HepG2 (cell line): Measurements from ENCODE around the gene ATP2B2. TPM values are rescaled to one million over a fixed set of nuclear protein-coding genes. Genes with fewer than 3 reads are reported as not detected.

Experiments used
- ATAC-seq: fragments of 200-7000 bp; cut with Tn5 transposase; 3 replicates; pipeline ENCODE4 v1.9.1; 2020; ENCODE audit warnings: mild to moderate bottlenecking, moderate library complexity
- BruUV-seq: library from RNA; stranded (reverse); fragments of 400-500 nt; replicated peaks from 2 replicates; lab custom pipeline; 2021; lab: Mats Ljungman, UMichigan
- CTCF ChIA-PET: fragments of 300-600 bp; formaldehyde crosslinking; extraction: SDS; loops from one replicate; lab custom pipeline; 2021; ENCODE audit warnings: low total read pairs, inconsistent platforms, low intra/inter-chr PET ratio; lab: Yijun Ruan, JAX
- POLR2A ChIA-PET: fragments of 350-600 bp; sonication (Branson Sonifier 250); formaldehyde crosslinking; loops from one replicate; lab custom pipeline; 2020; ENCODE audit warnings: antibody characterized with exemption, inconsistent platforms; lab: Yijun Ruan, JAX
- DNase-seq: peaks from one replicate; pipeline ENCODE4 v3.0.0-alpha.2; 2015; ENCODE audit warnings: low spot score
- FAIRE-seq: peaks from 3 replicates; lab custom pipeline; 2011; peaks lifted over from hg19 to GRCh38; lab: Jason Lieb, UNC
- H2AFZ ChIP-seq: one replicate; pipeline ENCODE4 v1.6.1; 2011; ENCODE audit warnings: low read length, inconsistent platforms
- H3K27ac ChIP-seq: fragments of 300-600 bp; 3 replicates; pipeline ENCODE4 v1.8.0; 2011; ENCODE audit warnings: mixed run types, mild to moderate bottlenecking, mixed read lengths, low read length, inconsistent platforms; ENCODE audit not compliant: insufficient read depth; ENCODE audit errors: extremely low read length
- H3K27me3 ChIP-seq, 2 experiments: fragments of 200-600 bp in 1 of 2; 2 replicates in 1 of 2; 3 replicates in 1 of 2; pipeline versions ENCODE4 v1.6.0 to v1.8.0; 2011; ENCODE audit warnings: low read length in 2 of 2, mild to moderate bottlenecking in 2 of 2, moderate library complexity in 2 of 2, inconsistent platforms in 1 of 2; ENCODE audit not compliant: insufficient read depth in 2 of 2, control insufficient read depth in 1 of 2
- H3K36me3 ChIP-seq, 2 experiments: fragments of 200-600 bp in 1 of 2; replicated peaks in 1 of 2; 2 replicates in 1 of 2; 3 replicates in 1 of 2; pipeline versions ENCODE4 v1.5.1 to v1.8.0; 2011; ENCODE audit warnings: low read length in 2 of 2, inconsistent platforms in 1 of 2; ENCODE audit not compliant: insufficient read depth in 2 of 2, control insufficient read depth in 1 of 2
- H3K4me1 ChIP-seq: 2 replicates; pipeline ENCODE4 v1.5.1; 2012; ENCODE audit warnings: low read length, inconsistent platforms; ENCODE audit not compliant: insufficient read depth
- H3K4me2 ChIP-seq: 2 replicates; pipeline ENCODE4 v1.6.0; 2011; ENCODE audit warnings: low read depth, low read length, inconsistent platforms
- H3K4me3 ChIP-seq, 3 experiments: fragments of 200-600 bp in 1 of 3; sonication (generic), shearing (Covaris generic) in 1 of 3; replicated peaks in 1 of 3; 2 replicates each; pipeline ENCODE4 v1.5.1; 2011 to 2016; ENCODE audit warnings: low read length in 3 of 3, inconsistent platforms in 2 of 3, low read depth in 2 of 3, mild to moderate bottlenecking in 2 of 3, control low read depth in 1 of 3, mixed read lengths in 1 of 3; ENCODE audit not compliant: insufficient read depth in 1 of 3
- H3K79me2 ChIP-seq: one replicate; pipeline ENCODE4 v1.6.1; 2011; ENCODE audit warnings: low read length, inconsistent platforms; ENCODE audit not compliant: insufficient read depth
- H3K9ac ChIP-seq: 2 replicates; pipeline ENCODE4 v1.6.0; 2011; ENCODE audit warnings: mild to moderate bottlenecking, low read depth, low read length, inconsistent platforms; ENCODE audit not compliant: insufficient read depth
- H3K9me3 ChIP-seq: 2 replicates; pipeline ENCODE4 v1.5.1; 2012; ENCODE audit warnings: mild to moderate bottlenecking, low read length
- H4K20me1 ChIP-seq: 2 replicates; pipeline ENCODE4 v1.6.0; 2011; ENCODE audit warnings: inconsistent platforms, mild to moderate bottlenecking, low read length, moderate library complexity; ENCODE audit not compliant: insufficient read depth
- CEBPZ ChIP-seq: IDR thresholded peaks from 2 replicates; pipeline ENCODE4 v1.6.1; 2012; ENCODE audit warnings: low read length, improper control_type of control experiment
- CENPT ChIP-seq: sonication (generic); formaldehyde crosslinking; IDR thresholded peaks from 2 replicates; pipeline ENCODE4 v1.8.0; 2022; ENCODE audit warnings: low read depth, mild to moderate bottlenecking, moderate library complexity, missing genetic modification reagents
- GATAD2A ChIP-seq: IDR thresholded peaks from 2 replicates; pipeline ENCODE4 v1.6.1; 2016
- MXI1 ChIP-seq: IDR thresholded peaks from 3 replicates; pipeline ENCODE4 v1.6.1; 2012; ENCODE audit warnings: low read depth, low read length, inconsistent platforms, borderline replicate concordance
- TP53 ChIP-seq: sonication (generic); formaldehyde crosslinking; conservative IDR thresholded peaks from 2 replicates; pipeline ENCODE4 v1.4.0; 2020; ENCODE audit warnings: missing genetic modification reagents
- ZNF235 ChIP-seq: sonication (generic); formaldehyde crosslinking; IDR thresholded peaks from 2 replicates; pipeline ENCODE4 v1.8.1; 2023; ENCODE audit warnings: mild to moderate bottlenecking, missing genetic modification reagents, borderline replicate concordance
- ZNF335 ChIP-seq: sonication (generic); formaldehyde crosslinking; IDR thresholded peaks from 2 replicates; pipeline ENCODE4 v1.4.0; 2020; ENCODE audit warnings: missing genetic modification reagents
- ZNF639 ChIP-seq: conservative IDR thresholded peaks from 2 replicates; pipeline ENCODE4 v1.6.1; 2018; ENCODE audit warnings: missing genetic modification reagents
- WGBS: methylation state at CpG from one replicate; pipeline ENCODE4 v1.1.6; 2017; ENCODE audit warnings: low lambda C conversion rate; 5-methylcytosine and 5-hydroxymethylcytosine counted together
- in situ Hi-C: cut with HindIII; loops from 2 replicates; pipeline ENCODE4 v1.10.0; 2017; ENCODE audit warnings: low pct_unique_long_range_greater_than_20kb; ENCODE audit not compliant: extremely low pct_ligation_motif_present
- intact Hi-C: fragments of 100-400 bp; cut with micrococcal nuclease; formaldehyde crosslinking; loops from one replicate; pipeline ENCODE4 v1.10.0; 2022; ENCODE audit not compliant: unreplicated experiment
- polyA plus RNA-seq, 8 experiments: library from polyadenylated mRNA; depleted of rRNA in 3 of 8; stranded (reverse) in 7 of 8; unstranded in 1 of 8; fragments of >200 nt; fragmentation: Illumina TruSeq in 4 of 8; extraction: Trizol in 4 of 8; gene quantifications; 2 replicates each; pipeline versions ENCODE4 v1.2.1 to v1.2.3, GENCODE V29; 2011 to 2016; ENCODE audit warnings: low read depth in 4 of 8, missing spikeins in 1 of 8, mixed read lengths in 1 of 8; ENCODE audit not compliant: insufficient read depth in 1 of 8
- total RNA-seq, 5 experiments: library from RNA; depleted of rRNA; stranded (reverse); fragments of >200 nt; fragmentation: Illumina TruSeq; extraction: Trizol; gene quantifications; 2 replicates each; pipeline ENCODE4 v1.2.3, GENCODE V29; 2016; ENCODE audit warnings: low read depth in 1 of 5

ATP2B2 gene
- total and polyA plus RNA-seq, 2 of the 13 experiments (the other 11 are each of a cell fraction or from before 2014, with no cell fraction given): 1.5 to 2.3 TPM

- H3K4me3 ChIP-seq: no peak overlapping the region
- no peaks in the 10 kb centered on the region for H4K20me1 ChIP-seq
- 85% methylated on average over 6 of the region's 6 CpGs for WGBS
- CTCF ChIA-PET: no interaction called here
- no peaks in the 10 kb centered on the region for H3K4me1 ChIP-seq
- no peaks in the 10 kb centered on the region for H3K36me3 ChIP-seq
- no peak overlapping the region for H2AFZ ChIP-seq
- no peak overlapping the region for H3K9ac ChIP-seq
- TF ChIP-seq GATAD2A (CRISPR knock-in tag) (no peak), ZNF335 (no peak), TP53 (CRISPR knock-in tag) (no peak), ZNF235 (CRISPR knock-in tag) (no peak), CENPT (CRISPR knock-in tag) (no peak), CEBPZ (no peak), MXI1 (no peak), ZNF639 (no peak)
- no peaks in the 10 kb centered on the region for H3K79me2 ChIP-seq
- intact Hi-C loops: no loop called here
- no peaks in the 10 kb centered on the region for H3K27me3 ChIP-seq
- H3K27ac ChIP-seq: no peak overlapping the region
- BruUV-seq: no TSS peak
- H3K4me2 ChIP-seq: no peak overlapping the region
- no peaks in the 10 kb centered on the region for H3K9me3 ChIP-seq
- no peak for ATAC-seq
- POLR2A ChIA-PET: no interaction called here
- FAIRE-seq: no peak
- in situ Hi-C loops: no loop called here
- DNase-seq: no peak
Measured at GRCh38 chr3:10365316-10365715, 140.1 kb downstream of the ATP2B2 start.
